ENCODE data around the gene NFASC. TPM values are rescaled to one million over a fixed set of nuclear protein-coding genes. Genes with fewer than 3 reads are reported as not detected.

NFASC gene
- total and polyA plus RNA-seq, 12 donors, result 4.8 to 76.7 (median 44.8) TPM

GRCh38 chr1:205018381-205018780 lies 147.7 kb downstream of the NFASC start:
- Histone ChIP-seq H3K9me3 (replicated peaks in 1 of 3) (no peaks in the 10 kb centered on the region), H3K27me3 (no peaks in the 10 kb centered on the region), H3K4me1 (replicated peaks in 1 of 2) (no peaks in the 10 kb centered on the region), H3K27ac (no peak overlapping the region), H3K36me3 (replicated peaks in 1 of 2) (no peaks in the 10 kb centered on the region), H3K4me3 (no peak overlapping the region)
- 58 to 80% (median 67%) methylated on average over 2 of the region's 2 CpGs; no CpG with 5 or more reads in 1 of the 4 donors for WGBS, 4 donors
- DNase-seq, result peak in 2 of 7 donors; percentile 20 to 32
- TF ChIP-seq CTCF (IDR thresholded peaks at IDR 0.05) (no peak), POLR2A (IDR thresholded peaks at IDR 0.05) (no peak)
- intact Hi-C loops (cut with DNase I), result no loop called here

GRCh38 chr1:205020466-205020865 lies 149.8 kb downstream of the NFASC start:
- intact Hi-C loops (cut with DNase I), result no loop called here
- no peak overlapping the region for H3K27ac ChIP-seq
- H3K4me1 ChIP-seq (replicated peaks in 1 of 2), result no peaks in the 10 kb centered on the region
- H3K9me3 ChIP-seq (replicated peaks in 1 of 3), result no peaks in the 10 kb centered on the region
- H3K4me3 ChIP-seq, result no peak overlapping the region
- DNase-seq, result no peak
- TF ChIP-seq CTCF (IDR thresholded peaks at IDR 0.05) (no peak), POLR2A (IDR thresholded peaks at IDR 0.05) (no peak)
- H3K27me3 ChIP-seq, result no peaks in the 10 kb centered on the region
- no peaks in the 10 kb centered on the region for H3K36me3 ChIP-seq (replicated peaks in 1 of 2)
- WGBS, 4 donors, result 82 to 100% (median 92%) methylated on average over 6 to 9 of the region's 9 CpGs

- no peak for DNase-seq
- intact Hi-C loops (cut with DNase I), result no loop called here
- WGBS, 4 donors, result 88 to 97% (median 92%) methylated on average over 2 of the region's 2 CpGs
- H3K9me3 ChIP-seq (replicated peaks in 1 of 3), result no peaks in the 10 kb centered on the region
- H3K4me1 ChIP-seq (replicated peaks in 1 of 2), result no peaks in the 10 kb centered on the region
- no peaks in the 10 kb centered on the region for H3K27me3 ChIP-seq
- TF ChIP-seq POLR2A (IDR thresholded peaks at IDR 0.05) (no peak), CTCF (IDR thresholded peaks at IDR 0.05) (no peak)
- H3K27ac ChIP-seq, result no peak overlapping the region
- H3K4me3 ChIP-seq, result no peak overlapping the region
- H3K36me3 ChIP-seq (replicated peaks in 1 of 2), result no peaks in the 10 kb centered on the region
Measured at GRCh38 chr1:205024679-205025078, 154.0 kb downstream of the NFASC start.

GRCh38 chr1:205025239-205025638 lies 154.6 kb downstream of the NFASC start:
- Histone ChIP-seq H3K4me1 (replicated peaks in 1 of 2) (no peaks in the 10 kb centered on the region), H3K36me3 (replicated peaks in 1 of 2) (no peaks in the 10 kb centered on the region), H3K27ac (no peak overlapping the region), H3K9me3 (replicated peaks in 1 of 3) (no peaks in the 10 kb centered on the region), H3K27me3 (no peaks in the 10 kb centered on the region), H3K4me3 (no peak overlapping the region)
- 84 to 88% (median 87%) methylated on average over 16 of the region's 16 CpGs for WGBS, 4 donors
- no peak for DNase-seq
- intact Hi-C loops (cut with DNase I), result no loop called here
- TF ChIP-seq POLR2A (IDR thresholded peaks at IDR 0.05) (no peak), CTCF (IDR thresholded peaks at IDR 0.05) (no peak)

Measured in adrenal gland (tissue), 12 donors.